ENCODE results near the gene MUSK. TPM values are rescaled to one million over a fixed set of nuclear protein-coding genes. Genes with fewer than 3 reads are reported as not detected.
A peak's percentile ranks its signal among the peaks of the same experiment; 100 is the strongest.

Gene MUSK
- total RNA-seq, 1 donor from 2014 or later: not detected

GRCh38 chr9:110626101-110626829 is 42.3 kb upstream of the MUSK start:
- Mint-ChIP-seq H3K9me3 (ENCODE audit: unreplicated experiment) (peaks cover 9% of the 10 kb centered on the region), H3K27me3 (ENCODE audit: unreplicated experiment) (peaks cover 3% of the 10 kb centered on the region), H3K27ac (ENCODE audit: unreplicated experiment) (peak overlapping the region; percentile 48), H3K4me1 (ENCODE audit: unreplicated experiment) (peaks cover 16% of the 10 kb centered on the region), H3K36me3 (ENCODE audit: unreplicated experiment) (peaks cover 3% of the 10 kb centered on the region), H3K4me3 (ENCODE audit: unreplicated experiment) (no peak overlapping the region)
- TF ChIP-seq CTCF (IDR thresholded peaks at IDR 0.05): no peak
- DNase-seq (ENCODE audit: extremely low spot score, unreplicated experiment): no peak

- no peak overlapping the region for H3K27ac Mint-ChIP-seq (ENCODE audit: unreplicated experiment)
- H3K4me3 Mint-ChIP-seq (ENCODE audit: unreplicated experiment): no peak overlapping the region
- peaks cover 30% of the 10 kb centered on the region for H3K9me3 Mint-ChIP-seq (ENCODE audit: unreplicated experiment)
- no peaks in the 10 kb centered on the region for H3K27me3 Mint-ChIP-seq (ENCODE audit: unreplicated experiment)
- peaks cover 14% of the 10 kb centered on the region for H3K4me1 Mint-ChIP-seq (ENCODE audit: unreplicated experiment)
- H3K36me3 Mint-ChIP-seq (ENCODE audit: unreplicated experiment): peaks cover 22% of the 10 kb centered on the region
- DNase-seq (ENCODE audit: extremely low spot score, unreplicated experiment): no peak
- TF ChIP-seq CTCF (IDR thresholded peaks at IDR 0.05): no peak
These were observed 33.0 kb upstream of the MUSK start for GRCh38 chr9:110635589-110635988.

GRCh38 chr9:110638381-110638954 is 30.1 kb upstream of the MUSK start:
- Mint-ChIP-seq H3K4me1 (ENCODE audit: unreplicated experiment) (peaks cover 18% of the 10 kb centered on the region), H3K27ac (ENCODE audit: unreplicated experiment) (no peak overlapping the region), H3K9me3 (ENCODE audit: unreplicated experiment) (peaks cover 28% of the 10 kb centered on the region), H3K4me3 (ENCODE audit: unreplicated experiment) (no peak overlapping the region), H3K27me3 (ENCODE audit: unreplicated experiment) (no peaks in the 10 kb centered on the region), H3K36me3 (ENCODE audit: unreplicated experiment) (peaks cover 22% of the 10 kb centered on the region)
- DNase-seq (ENCODE audit: extremely low spot score, unreplicated experiment): no peak
- peak; percentile 68 for TF ChIP-seq CTCF (IDR thresholded peaks at IDR 0.05)

GRCh38 chr9:110640736-110641135 is 27.9 kb upstream of the MUSK start:
- Mint-ChIP-seq H3K9me3 (ENCODE audit: unreplicated experiment) (peaks cover 6% of the 10 kb centered on the region), H3K4me3 (ENCODE audit: unreplicated experiment) (no peak overlapping the region), H3K27ac (ENCODE audit: unreplicated experiment) (peak overlapping the region; percentile 72), H3K27me3 (ENCODE audit: unreplicated experiment) (no peaks in the 10 kb centered on the region), H3K4me1 (ENCODE audit: unreplicated experiment) (peaks cover 18% of the 10 kb centered on the region), H3K36me3 (ENCODE audit: unreplicated experiment) (peaks cover 11% of the 10 kb centered on the region)
- no peak for TF ChIP-seq CTCF (IDR thresholded peaks at IDR 0.05)
- no peak for DNase-seq (ENCODE audit: extremely low spot score, unreplicated experiment)

- peaks cover under 1% of the 10 kb centered on the region for H3K9me3 Mint-ChIP-seq (ENCODE audit: unreplicated experiment)
- no peak for TF ChIP-seq CTCF (IDR thresholded peaks at IDR 0.05)
- no peak for DNase-seq (ENCODE audit: extremely low spot score, unreplicated experiment)
These were observed 27.3 kb upstream of the MUSK start for GRCh38 chr9:110641293-110641692.

More at GRCh38 chr9:110641293-110641692, 27.3 kb upstream of the MUSK start:
- Mint-ChIP-seq H3K27ac (ENCODE audit: unreplicated experiment) (peak overlapping the region; percentile 10), H3K4me1 (ENCODE audit: unreplicated experiment) (peaks cover 18% of the 10 kb centered on the region), H3K4me3 (ENCODE audit: unreplicated experiment) (no peak overlapping the region), H3K27me3 (ENCODE audit: unreplicated experiment) (no peaks in the 10 kb centered on the region), H3K36me3 (ENCODE audit: unreplicated experiment) (peaks cover 6% of the 10 kb centered on the region)

Measured in osteocyte (in vitro differentiated cells).